ENCODE measurements around the gene GMIP.

GRCh38 chr19:19588546-19588945 lies 54.9 kb downstream of the GMIP start:
- no peak for TF ChIP-seq CTCF (IDR thresholded peaks at IDR 0.05 in 8 of 11, conservative IDR thresholded peaks at IDR 0.05 in 3 of 11)
- TF ChIP-seq POLR2A (IDR thresholded peaks at IDR 0.05): no peak
- TF ChIP-seq POLR2AphosphoS5 (IDR thresholded peaks at IDR 0.05): no peak
